Measurements from ENCODE around the gene SHD.
A peak's percentile ranks its signal among the peaks of the same experiment; 100 is the strongest.

Gene SHD

DNA sequence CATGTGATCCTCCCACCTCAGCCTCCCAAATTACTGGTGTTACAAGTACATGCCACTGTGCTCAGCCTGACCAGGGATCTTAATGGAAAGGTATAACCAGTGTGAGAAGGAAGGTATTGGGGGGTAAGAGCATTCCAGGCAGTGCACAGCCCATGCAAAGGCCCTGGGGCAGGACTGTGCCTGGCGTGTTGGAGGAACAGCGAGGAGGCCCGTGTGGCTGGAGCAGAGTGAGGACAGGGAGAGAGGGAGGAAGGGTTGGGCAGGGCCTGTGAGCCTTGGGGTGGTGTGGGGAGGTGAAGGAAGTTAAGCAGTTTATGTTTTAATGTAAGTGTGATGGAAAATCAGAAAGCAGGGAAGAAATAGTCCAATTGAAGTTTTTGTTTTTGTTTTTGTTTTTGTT lies 21.5 kb downstream of the SHD start (continued):
- TF ChIP-seq, protein P1, sequence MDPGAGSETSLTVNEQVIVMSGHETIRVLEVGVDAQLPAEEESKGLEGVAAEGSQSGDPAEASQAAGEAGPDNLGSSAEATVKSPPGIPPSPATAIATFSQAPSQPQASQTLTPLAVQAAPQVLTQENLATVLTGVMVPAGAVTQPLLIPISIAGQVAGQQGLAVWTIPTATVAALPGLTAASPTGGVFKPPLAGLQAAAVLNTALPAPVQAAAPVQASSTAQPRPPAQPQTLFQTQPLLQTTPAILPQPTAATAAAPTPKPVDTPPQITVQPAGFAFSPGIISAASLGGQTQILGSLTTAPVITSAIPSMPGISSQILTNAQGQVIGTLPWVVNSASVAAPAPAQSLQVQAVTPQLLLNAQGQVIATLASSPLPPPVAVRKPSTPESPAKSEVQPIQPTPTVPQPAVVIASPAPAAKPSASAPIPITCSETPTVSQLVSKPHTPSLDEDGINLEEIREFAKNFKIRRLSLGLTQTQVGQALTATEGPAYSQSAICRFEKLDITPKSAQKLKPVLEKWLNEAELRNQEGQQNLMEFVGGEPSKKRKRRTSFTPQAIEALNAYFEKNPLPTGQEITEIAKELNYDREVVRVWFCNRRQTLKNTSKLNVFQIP (CRISPR knock-in tag; IDR thresholded peaks at IDR 0.05; ENCODE audit: borderline replicate concordance, low read depth): no peak
- TF ChIP-seq ZNF8 (CRISPR knock-in tag; IDR thresholded peaks at IDR 0.05) (no peak), TOX (CRISPR knock-in tag; IDR thresholded peaks at IDR 0.05; ENCODE audit: borderline replicate concordance) (no peak), GLIS3 (CRISPR knock-in tag; IDR thresholded peaks at IDR 0.05) (no peak), BACH2 (CRISPR knock-in tag; IDR thresholded peaks at IDR 0.05; ENCODE audit: borderline replicate concordance) (no peak)

DNA sequence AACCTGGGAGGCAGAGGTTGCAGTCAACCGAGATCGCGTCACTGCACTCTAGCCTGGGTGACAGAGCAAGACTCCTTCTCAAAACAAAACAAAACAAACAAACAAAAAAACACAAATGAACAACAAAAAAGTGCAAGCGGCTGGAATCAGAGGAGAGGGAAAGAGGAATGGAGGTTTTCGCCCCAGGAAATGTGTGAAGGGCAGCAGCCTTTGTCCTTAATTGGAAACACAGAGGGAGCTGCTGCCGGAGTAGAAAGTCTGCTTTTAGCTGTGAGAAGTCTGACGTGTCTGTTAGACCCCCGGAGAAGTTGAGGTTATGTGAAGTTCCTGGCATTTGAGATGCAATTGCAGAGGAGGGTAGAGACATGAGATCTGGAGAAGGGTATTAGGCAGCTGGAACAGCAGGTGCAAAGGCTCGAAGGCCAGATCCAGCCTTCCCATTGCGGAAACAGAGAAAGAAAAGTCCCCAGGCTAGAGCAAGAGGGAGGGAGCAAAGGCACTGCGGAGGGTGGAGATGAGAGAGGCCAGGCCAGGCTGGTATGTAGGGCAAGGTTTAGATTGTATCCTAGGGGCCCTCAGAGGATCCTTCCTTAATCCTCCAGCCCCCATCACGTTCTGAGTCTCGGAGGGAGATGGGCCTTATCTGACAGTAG lies 22.6 kb downstream of the SHD start:
- ATAC-seq: no peak

DNA sequence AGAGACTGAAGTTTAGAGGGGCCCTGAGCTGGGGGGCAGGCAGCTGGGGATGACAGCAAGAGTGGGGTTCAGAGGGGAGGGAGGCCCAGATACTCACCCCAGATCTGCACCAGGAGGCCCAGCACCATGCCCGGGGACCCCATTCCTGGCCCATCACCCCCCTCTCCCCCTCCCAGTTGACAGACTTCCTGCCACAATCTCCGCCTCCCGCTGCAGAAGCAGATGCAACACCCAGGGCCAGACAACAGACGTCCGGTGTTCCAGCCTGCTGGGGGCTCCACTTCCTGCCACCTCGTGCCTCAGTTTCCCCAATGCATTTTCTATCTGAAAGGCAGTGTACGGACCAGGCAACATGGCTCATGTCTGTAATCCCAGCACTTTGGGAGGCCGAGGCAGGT lies 23.2 kb downstream of the SHD start, which contains the start of gene TMIGD2:
Gene TMIGD2, minus strand, starts transcription at position 147 of the 398 bp plus-strand sequence. Its CDS starts 4 bp downstream, at position 143.
- no peak for ATAC-seq
- TF ChIP-seq ZC3H10 (CRISPR knock-in tag; IDR thresholded peaks at IDR 0.05) (no peak), TOX (CRISPR knock-in tag; IDR thresholded peaks at IDR 0.05; ENCODE audit: borderline replicate concordance) (no peak), CSDC2 (CRISPR knock-in tag; IDR thresholded peaks at IDR 0.05) (no peak), ESRRG (CRISPR knock-in tag; IDR thresholded peaks at IDR 0.05) (no peak)
- TF ChIP-seq, protein P1 (CRISPR knock-in tag; IDR thresholded peaks at IDR 0.05; ENCODE audit: borderline replicate concordance, low read depth): no peak
- TF ChIP-seq, protein P2, sequence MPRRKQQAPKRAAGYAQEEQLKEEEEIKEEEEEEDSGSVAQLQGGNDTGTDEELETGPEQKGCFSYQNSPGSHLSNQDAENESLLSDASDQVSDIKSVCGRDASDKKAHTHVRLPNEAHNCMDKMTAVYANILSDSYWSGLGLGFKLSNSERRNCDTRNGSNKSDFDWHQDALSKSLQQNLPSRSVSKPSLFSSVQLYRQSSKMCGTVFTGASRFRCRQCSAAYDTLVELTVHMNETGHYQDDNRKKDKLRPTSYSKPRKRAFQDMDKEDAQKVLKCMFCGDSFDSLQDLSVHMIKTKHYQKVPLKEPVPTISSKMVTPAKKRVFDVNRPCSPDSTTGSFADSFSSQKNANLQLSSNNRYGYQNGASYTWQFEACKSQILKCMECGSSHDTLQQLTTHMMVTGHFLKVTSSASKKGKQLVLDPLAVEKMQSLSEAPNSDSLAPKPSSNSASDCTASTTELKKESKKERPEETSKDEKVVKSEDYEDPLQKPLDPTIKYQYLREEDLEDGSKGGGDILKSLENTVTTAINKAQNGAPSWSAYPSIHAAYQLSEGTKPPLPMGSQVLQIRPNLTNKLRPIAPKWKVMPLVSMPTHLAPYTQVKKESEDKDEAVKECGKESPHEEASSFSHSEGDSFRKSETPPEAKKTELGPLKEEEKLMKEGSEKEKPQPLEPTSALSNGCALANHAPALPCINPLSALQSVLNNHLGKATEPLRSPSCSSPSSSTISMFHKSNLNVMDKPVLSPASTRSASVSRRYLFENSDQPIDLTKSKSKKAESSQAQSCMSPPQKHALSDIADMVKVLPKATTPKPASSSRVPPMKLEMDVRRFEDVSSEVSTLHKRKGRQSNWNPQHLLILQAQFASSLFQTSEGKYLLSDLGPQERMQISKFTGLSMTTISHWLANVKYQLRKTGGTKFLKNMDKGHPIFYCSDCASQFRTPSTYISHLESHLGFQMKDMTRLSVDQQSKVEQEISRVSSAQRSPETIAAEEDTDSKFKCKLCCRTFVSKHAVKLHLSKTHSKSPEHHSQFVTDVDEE (CRISPR knock-in tag; IDR thresholded peaks at IDR 0.05): no peak

More for the DNA sequence above, 22.6 kb downstream of the SHD start:
- TF ChIP-seq ZFP30 (CRISPR knock-in tag; IDR thresholded peaks at IDR 0.05) (no peak), OSR1 (CRISPR knock-in tag; IDR thresholded peaks at IDR 0.05) (no peak), RARB (CRISPR knock-in tag; IDR thresholded peaks at IDR 0.05) (no peak)
- TF ChIP-seq, protein P3, sequence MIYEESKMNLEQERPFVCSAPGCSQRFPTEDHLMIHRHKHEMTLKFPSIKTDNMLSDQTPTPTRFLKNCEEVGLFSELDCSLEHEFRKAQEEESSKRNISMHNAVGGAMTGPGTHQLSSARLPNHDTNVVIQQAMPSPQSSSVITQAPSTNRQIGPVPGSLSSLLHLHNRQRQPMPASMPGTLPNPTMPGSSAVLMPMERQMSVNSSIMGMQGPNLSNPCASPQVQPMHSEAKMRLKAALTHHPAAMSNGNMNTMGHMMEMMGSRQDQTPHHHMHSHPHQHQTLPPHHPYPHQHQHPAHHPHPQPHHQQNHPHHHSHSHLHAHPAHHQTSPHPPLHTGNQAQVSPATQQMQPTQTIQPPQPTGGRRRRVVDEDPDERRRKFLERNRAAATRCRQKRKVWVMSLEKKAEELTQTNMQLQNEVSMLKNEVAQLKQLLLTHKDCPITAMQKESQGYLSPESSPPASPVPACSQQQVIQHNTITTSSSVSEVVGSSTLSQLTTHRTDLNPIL (CRISPR knock-in tag; IDR thresholded peaks at IDR 0.05; ENCODE audit: low read depth): no peak

DNA sequence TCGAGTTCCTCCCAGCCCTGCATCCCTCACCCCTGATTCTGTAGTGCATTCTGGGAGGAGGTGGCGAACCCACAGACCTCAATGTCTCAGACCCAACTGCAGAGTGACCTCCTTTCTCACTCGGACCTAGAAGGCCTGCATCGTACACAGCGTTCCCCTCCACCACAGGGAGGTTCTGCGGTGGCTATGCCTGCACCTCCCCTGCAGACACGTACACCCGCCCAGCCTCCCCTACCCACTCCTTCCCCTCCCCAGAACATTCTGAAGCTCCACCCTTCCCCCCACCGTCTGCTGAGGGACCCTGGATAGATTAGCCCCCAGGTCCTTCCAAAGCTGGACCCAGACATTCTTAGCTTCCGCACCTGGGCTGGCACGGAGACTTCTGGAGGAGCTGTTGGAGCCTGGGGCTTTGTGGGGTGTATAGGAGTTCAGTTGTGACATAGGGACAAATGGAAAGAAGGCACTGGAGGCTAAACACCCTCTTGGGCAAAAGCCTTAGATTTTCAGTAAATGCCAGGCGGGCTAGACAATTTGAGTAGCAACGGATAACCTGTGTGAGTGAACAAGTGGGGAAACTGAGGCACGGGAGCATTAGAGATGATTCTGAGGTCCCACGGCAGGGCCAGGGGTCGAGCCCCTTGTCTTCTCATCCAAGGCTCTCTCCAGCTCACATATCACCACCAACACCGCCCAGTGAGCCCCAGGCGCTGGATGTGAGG lies 24.9 kb downstream of the SHD start:
- ATAC-seq: no peak
- peak; percentile 100 for TF ChIP-seq ZFP3 (CRISPR knock-in tag; IDR thresholded peaks at IDR 0.05)
- TF ChIP-seq, protein P4, sequence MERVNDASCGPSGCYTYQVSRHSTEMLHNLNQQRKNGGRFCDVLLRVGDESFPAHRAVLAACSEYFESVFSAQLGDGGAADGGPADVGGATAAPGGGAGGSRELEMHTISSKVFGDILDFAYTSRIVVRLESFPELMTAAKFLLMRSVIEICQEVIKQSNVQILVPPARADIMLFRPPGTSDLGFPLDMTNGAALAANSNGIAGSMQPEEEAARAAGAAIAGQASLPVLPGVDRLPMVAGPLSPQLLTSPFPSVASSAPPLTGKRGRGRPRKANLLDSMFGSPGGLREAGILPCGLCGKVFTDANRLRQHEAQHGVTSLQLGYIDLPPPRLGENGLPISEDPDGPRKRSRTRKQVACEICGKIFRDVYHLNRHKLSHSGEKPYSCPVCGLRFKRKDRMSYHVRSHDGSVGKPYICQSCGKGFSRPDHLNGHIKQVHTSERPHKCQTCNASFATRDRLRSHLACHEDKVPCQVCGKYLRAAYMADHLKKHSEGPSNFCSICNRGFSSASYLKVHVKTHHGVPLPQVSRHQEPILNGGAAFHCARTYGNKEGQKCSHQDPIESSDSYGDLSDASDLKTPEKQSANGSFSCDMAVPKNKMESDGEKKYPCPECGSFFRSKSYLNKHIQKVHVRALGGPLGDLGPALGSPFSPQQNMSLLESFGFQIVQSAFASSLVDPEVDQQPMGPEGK (CRISPR knock-in tag; IDR thresholded peaks at IDR 0.05; ENCODE audit: borderline replicate concordance): no peak
